HG03558 (cell line): Measurements from ENCODE around the gene PROCA1.
"Not testable (repeated sequence)": the region's sequence is repeated elsewhere in the genome, so short reads cannot be mapped to it uniquely, and the experiment has no call there.

Experiments used
- ATAC-seq: cut with Tn5 transposase; IDR thresholded peaks from one replicate; pipeline ENCODE4 v1.9.1; 2021; ENCODE audit warnings: moderate number of reproducible peaks; ENCODE audit not compliant: unreplicated experiment; ENCODE audit errors: extremely low read depth

PROCA1 gene

DNA sequence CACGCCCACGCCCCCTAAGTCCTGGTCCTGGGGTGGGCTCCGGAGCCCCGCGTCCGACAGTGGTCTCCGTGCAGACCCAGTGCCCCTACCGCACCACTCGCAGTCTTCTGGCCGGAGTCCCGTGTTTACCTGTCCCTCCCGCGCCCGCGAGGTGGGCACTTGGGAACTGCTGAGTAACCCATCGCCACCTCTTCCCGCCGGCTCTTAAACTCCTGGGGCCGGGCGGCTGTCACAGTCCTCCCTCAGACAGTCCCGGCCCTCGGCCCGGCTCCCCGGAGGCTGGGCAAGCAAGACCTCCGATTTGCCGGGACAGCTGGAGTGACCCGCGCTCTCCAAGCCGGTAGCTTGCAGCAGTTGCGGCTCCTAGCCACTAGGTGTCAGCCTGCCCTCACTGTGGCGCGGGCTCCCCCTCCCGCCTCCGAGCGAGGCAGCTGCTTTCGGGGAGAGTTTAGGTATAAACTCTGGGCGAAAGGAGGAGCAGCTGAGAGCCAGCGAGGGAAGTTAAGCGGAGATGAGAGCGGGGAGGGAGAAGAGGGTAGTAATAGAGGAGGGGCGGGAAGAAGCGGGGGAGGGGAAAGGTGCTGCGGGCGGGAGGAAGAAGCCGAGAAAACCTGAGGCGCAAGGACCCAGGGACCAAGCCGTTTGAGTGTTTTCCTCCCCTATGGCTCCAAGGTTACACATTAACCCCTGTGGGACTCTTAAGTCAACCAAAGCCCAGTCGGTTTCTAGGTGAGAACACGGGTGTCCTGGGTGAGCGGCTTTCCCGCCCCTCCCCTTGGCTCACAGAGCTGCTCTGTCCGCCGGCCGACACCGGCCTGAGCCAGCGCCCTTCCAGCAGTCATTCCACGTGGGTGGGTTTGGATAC, 15.2 kb upstream of the PROCA1 start:
- no peak for ATAC-seq

DNA sequence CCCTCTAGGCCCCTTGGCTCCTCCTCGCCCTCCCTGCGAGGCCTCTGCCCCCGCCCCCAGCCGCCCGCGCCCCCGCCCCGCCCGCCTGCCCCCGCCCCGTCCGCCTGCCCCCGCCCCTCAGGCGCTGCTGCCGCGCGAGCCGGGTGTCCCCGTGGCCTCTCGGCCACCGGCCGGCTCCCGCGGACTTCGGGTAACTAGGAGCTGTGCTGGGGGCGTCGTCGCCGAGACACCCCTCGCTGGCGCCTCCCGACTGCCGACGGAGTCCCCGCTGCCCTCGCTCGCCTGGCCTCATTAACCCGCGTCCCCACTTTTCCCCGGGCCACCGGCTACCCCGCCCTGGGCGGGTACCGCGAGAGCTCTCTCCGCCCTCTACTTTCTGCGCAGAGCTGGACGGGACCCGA, 14.5 kb upstream of the PROCA1 start, which contains the start of gene TLCD1:
Gene TLCD1, minus strand, starts transcription at position 8 of the 401 bp plus-strand sequence. CDS start 136 bp downstream, outside the sequence.
- ATAC-seq, result no peak

DNA sequence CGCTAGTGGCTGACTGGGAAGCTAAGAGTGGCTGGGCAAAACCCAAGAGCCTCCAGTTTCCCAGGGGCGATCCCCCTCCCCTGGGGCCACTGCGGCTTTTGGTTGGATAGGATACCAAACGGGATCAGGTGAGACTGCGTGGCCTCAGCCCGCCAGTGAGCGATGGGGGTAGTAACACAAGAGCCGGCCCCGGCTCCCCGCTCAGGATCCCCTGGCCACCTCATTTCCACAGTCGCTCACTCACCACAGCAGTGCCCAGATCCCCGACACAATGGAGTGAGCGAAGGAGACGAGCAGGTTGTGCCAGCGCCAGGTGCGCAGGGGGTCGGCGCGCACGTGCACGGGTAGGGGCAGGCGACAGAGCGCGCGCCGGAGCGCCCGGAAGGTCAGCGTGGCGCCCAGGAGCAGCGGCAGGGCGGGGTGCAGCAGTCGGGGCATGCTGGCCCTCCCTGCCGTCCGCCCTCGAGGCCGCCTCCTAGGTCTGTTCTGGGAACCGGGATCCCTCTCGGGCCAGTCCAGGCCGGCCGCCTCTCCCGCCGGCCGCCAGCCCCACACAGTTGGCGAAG, 14.1 kb upstream of the PROCA1 start:
- ATAC-seq, result no peak

DNA sequence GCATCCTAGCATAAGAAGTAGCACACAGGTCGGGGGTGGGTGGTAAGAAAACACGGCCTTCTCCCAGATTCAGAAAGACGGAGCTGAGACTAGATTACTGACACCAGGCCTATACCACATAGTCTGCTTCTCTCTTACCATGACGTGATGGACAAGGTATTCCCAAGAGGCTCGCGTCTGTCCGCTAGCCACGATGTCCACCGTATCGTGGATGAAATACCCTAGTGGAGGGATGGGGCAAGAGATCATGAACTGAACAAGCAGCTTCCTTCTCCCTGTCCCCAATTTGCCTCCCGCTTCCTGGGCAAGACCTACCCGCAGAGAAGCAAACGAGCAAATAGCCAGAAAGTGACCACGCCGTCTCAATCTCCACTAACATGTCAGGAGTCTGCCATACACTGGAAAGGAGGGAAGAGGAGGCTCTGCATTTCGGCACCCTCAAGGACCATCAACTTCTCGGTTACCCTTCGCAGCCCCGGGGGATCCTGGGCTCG, 13.5 kb upstream of the PROCA1 start:
- no peak for ATAC-seq

DNA sequence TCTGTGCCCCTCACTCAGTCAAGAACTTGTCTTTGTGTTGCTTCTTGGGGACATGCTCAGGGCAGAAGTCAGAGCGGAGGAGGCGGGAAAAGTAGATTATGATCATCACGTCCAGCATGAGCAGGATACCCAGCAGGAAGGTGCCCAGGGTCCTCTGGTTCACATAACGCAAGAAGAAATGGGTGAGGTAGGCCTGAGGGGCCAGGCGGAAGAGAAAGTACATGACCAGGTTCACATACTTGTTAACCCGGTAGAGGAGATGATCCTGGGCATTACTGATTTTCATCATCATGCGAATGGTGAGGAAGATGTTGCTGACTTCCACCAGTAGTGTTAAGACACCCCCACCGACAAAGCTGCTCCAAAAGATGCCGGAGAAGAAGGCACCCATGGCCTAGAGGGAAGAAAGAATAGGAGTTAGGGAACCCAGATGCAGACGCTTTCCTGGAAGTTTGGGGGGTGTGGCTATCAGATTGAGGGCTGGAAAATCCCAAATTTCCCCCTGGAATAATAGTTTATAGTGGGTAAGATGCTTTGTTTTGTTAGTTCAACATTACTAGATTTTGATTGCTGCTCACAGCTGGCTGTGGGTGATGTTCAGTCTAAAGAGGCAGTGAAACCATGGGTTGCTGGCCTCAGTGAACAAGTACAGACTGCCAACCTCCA, 12.9 kb upstream of the PROCA1 start:
- no peak for ATAC-seq

DNA sequence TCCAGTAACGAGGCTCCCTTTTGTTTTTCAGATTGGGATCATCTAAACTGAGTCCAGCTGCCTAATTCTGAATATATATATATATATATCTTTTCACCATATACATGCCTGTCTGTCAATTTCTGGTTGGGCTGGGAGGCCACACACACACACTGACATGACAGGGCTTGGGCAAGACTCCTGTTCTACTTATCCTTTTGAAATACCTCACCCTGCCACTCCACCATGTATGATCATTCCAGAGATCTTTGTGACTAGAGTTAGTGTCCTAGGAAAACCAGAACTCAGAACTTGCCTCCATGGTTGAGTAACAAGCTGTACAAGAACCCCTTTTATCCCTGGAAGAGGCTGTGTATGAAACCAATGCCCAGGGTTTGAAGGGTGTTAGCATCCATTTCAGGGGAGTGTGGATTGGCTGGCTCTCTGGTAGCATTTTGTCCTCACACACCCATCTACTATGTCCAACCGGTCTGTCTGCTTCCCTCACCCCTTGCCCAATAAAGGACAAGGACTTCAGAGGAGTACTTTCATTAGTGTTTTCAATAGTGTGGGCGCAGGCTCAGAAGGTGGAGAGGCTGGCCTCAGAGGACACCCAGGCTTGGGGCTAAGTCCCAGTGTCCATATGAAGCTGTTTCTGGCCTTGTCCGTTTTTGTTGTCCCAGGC, 12.3 kb upstream of the PROCA1 start:
- ATAC-seq, result not testable (repeated sequence)

DNA sequence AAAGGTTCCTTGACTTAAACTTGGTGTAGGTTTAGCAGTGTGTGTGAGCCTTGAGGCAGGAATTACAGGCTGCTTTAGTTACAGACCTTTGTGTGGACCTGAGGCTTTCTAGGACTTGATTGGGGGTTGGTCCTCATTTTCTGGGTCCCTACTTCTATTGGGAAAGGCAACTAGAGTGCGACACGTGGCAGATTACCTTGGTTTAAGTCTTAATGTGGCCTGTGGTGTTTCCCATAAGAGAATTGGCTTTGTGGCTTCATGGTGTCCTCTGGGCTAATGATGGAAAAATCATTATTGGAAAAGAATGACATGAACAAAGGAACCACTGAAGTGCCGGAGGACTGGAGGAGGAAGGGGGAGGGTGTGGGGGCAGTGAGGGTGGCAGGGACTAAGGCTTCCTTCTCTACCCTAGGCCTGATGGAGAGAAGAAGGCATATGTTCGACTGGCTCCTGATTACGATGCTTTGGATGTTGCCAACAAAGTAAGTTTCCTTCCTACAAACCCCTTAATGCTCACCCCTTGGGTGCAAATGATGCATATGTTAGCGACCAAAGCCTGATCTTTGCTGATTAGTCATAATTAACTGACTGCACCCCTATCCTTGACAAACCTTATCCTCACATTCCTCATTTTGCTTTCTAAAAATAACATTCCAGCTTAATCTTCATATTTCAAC, 11.6 kb upstream of the PROCA1 start:
- ATAC-seq, result no peak

DNA sequence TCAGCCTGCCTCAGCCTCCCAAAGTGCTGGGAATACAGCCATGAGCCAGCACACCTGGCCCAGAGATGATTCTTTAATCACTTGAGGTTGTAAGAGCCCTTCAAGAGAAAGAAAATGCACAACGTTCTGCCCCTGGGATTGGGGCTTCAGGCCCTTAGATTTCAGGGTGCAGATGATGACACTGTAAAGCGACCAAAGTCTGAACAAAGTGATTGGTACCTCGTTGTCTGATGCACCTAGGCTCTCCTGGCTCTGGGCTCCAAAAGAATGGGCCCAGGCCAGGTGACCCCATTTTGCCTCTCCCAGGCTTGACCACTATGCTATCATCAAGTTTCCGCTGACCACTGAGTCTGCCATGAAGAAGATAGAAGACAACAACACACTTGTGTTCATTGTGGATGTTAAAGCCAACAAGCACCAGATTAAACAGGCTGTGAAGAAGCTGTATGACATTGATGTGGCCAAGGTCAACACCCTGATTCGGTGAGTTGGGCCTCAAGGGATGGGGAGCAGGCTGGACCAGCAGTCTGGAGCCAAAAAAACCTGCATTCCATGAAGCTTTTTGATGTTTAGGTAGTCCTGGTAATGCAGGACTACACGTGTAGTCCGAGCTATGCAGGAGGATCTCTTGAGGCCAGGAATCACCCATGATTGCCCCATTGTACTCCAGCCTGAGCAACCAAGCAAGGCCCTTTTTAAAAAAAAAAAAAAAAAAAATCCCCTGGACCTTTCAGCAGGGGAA, 10.9 kb upstream of the PROCA1 start:
- no peak for ATAC-seq

DNA sequence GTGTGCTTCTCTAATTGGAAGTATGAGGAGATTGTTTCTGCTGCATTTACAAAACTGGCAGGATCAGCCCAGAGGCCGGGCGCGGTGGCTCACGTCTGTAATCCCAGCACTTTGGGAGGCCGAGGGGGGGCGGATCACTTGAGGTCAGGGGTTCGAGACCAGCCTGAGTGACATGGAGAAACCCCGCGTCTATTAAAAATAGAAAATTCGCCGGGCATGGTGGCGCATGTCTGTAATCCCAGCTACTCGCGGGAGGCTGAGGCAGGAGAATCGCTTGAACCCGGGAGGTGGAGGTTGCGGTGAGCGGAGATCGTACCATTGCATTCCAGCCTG, 9.3 kb upstream of the PROCA1 start:
- ATAC-seq, result not testable (repeated sequence)

DNA sequence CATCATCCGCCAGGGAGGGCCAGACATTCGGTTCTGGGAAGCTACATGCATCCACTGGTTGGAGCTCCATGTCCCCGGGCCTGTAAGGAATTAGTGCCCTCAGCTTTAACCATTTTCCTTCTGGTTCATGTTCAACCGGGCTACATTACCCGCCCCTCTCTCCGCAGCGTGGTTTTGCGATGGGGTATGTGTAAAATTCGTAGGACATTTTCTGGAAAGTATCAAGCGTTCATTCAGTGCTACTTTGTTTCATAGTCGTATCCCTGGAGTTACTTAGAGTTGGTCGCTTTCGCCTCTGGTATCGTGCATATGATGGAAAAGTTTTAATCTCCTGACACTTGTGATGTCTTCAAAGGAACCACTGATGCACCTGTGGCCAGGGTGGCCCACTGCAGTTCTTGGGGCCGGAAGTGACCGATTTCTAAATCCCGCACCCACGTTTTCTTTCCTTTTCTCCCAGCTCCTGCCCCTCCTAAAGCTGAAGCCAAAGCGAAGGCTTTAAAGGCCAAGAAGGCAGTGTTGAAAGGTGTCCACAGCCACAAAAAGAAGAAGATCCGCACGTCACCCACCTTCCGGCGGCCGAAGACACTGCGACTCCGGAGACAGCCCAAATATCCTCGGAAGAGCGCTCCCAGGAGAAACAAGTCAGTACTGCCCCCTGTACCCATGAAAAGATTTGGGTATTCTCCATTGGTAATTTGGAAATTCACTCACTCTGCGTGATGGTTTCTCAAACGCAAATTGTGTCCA, 8.7 kb upstream of the PROCA1 start:
- no peak for ATAC-seq

DNA sequence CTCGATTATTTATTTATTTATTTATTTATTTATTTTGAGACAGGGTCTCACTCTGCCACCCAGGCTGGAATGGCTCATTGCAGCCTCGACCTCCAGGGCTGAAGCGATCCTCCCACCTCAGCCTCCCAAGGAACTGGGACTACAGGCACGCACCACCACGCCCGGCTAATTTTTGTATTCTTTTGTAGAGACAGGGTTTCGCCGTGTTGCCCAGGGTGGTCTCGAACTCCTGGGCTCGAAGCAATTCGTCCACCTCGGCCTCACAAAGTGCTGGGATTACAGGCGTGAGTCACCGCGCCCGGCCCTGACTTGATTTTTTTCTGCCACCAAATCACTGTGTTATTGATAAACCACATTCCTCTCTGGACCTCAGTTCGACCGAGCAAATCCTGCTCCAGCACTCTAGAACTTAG, 7.3 kb upstream of the PROCA1 start:
- ATAC-seq, result no peak

DNA sequence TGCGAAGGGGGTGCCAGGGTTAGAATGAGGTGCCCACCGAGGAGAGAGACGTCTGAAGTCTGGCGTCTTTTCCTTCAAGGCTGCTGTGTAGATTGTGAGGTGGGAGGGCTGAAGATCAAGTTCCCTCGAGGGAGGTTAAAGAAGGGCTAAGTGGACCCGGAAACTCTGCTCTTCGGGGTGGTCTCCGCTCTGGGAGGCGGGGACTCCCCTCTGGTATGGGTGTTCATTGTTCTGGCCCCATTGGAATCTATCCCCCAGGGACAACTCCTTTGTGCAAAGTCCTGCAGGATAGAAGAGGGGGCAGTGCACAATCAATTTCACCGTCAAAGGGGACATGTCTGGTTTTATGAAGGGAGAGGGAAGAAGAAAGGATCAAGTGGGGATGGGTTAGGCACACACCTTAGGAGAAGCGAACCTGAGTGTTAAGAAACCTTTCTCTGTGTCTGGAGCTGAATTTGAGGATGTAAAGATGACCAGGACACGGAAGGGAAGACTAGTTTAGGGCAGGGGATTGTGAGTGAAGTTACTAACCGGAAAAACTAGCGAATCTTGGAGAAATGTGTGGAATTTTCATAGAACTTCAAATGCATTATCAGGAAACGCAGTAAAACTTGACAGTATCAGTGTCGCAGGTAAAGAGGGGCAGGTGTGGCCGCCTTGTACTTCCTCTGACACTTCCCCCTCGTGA, 6.8 kb upstream of the PROCA1 start:
- no peak for ATAC-seq

DNA sequence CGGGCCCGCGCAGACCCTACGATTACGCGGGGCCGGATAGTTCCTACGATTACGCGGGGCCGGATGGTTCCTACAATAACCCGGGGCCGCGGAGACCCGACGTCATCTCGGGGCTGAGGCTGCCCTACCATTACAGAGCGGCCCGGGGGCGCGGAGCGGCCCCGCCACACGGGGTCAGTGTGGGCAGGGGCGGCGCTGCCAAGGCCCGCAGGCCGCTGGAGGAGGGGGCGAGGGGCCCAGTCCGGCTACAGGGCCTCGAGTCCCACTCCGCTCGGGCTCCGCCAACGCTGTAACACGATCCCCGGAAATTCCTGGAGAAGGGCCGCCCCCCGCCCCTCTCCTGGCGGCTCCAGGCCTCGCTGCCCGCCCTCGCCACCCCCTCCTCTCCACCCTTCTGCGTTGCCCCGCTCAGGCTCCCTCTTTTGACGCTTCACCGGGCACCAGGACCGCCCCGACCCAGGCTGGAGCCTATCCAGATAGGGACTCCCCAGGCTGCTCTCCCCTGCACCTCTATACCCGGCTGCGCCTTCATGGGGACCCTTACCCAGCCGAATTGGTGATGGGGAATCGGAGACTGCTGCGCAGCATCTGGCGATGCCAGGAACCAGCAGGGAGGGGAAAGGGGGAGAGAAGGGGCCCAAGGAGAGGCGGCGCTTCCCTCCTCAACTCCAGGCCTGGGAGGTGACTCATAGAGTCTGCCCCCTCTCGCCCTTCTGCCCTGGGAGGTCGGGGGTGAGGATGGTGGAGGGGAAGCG, 6.1 kb upstream of the PROCA1 start, which contains the start of gene RAB34:
Gene RAB34, minus strand, starts transcription at position 291 of the 755 bp plus-strand sequence. CDS start 602 bp downstream, outside the sequence.
- ATAC-seq, result no peak

DNA sequence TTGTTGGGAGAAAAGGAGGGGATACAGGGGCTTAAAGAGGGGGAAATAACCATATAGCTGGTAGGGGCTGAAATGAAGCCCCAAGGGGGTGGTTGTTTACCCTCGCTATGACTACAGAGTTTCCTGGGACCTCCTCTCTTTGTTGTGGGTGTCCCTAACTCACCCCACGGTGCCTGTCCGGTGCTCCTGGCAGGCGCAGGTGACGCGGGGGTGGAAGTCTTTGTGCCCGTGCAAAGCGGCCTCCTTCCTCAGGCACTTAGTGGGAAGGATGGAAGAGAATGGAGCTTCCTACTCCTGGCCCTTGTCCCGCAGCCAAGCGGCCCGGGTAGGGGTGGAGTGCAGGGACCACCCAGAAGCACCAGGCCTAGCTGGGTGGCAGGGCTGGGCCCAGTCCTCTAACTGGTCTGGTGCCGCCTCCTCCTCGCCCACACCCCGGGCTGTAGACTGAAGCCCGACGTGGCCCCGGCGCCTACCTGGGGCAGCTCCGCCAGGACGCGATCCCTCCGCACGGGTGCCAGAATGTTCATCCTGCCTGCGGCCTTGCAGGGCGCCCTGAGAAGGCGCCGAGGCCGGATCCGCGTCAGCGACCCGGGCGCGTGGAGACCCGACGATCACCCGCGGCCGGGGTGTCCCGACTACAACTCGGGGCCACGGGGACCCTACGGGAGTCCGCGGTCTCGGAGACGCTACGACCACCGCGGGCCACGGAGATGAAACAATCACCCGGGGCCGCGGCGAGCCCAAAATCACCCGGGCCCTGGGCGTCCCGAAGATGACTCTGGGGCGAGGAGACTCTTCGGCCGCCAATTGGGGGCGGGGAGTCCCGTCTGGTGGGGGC, 5.3 kb upstream of the PROCA1 start:
- no peak for ATAC-seq

DNA sequence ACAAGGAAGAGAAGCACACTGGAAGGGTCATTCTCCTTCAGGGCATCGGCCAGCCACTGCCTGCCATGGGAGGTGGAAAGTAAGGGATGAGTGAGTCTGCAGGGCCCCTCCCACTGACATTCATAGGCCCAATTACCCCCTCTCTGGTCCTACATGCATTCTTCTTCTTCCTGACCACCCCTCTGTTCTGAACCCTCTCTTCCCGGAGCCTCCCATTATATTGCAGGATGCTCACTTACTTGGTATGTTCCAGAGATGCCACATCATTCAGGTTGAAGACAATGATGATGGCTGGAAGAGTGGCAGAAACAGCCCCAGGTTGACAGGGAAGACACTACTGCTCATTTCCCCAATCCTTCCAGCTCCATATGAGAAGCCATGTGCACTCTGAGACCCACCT, 3.5 kb upstream of the PROCA1 start:
- ATAC-seq, result no peak

DNA sequence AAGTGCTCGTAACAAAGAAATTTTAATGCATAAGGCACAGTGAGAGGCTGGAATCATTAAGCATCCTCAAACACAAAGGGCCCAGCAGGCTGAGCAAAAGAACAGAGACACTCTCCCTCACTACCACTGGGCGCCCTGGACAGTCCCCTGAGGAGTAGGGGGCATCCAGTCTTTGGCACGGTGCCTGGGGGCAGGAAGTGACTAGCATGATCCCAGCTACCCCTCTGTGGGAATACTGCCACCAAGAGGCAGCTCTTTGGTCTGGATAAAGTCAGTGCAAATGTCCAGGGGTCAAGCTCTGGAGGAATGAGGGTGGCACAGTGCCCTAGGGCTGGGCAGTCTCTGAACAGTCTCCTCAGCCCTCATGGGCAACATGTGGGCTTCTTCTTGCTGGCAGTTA, 2.6 kb upstream of the PROCA1 start:
- no peak for ATAC-seq
